ENCODE results near the gene PIK3CD. TPM values are rescaled to one million over a fixed set of nuclear protein-coding genes. Genes with fewer than 3 reads are reported as not detected.

The PIK3CD gene
- polyA plus RNA-seq, 1 of the 3 experiments (the other 2 are of a cell fraction) = 6.0 TPM

GRCh38 chr1:9731051-9731537, 79.6 kb downstream of the PIK3CD start:
- no peak for TF ChIP-seq PBX3 (IDR thresholded peaks at IDR 0.05)
- TF ChIP-seq EP300 (IDR thresholded peaks at IDR 0.05; ENCODE audit: borderline replicate concordance in 1 of 2, low read depth in 1 of 2, low read length in 1 of 2) = no peak
- TF ChIP-seq TCF12 (IDR thresholded peaks at IDR 0.05) = no peak
- TF ChIP-seq RXRA (IDR thresholded peaks at IDR 0.05; ENCODE audit: borderline replicate concordance, low read depth) = no peak
- no peak for TF ChIP-seq MAX (IDR thresholded peaks at IDR 0.05; ENCODE audit: low read depth)
- no peak for TF ChIP-seq FOXJ3 (CRISPR knock-in tag; IDR thresholded peaks at IDR 0.05)
- no peak for TF ChIP-seq GABPA (IDR thresholded peaks at IDR 0.05; ENCODE audit: low read depth)
- Histone ChIP-seq H3K9ac (no peak overlapping the region), H3K4me1 (ENCODE audit: control insufficient read depth in 1 of 2, insufficient read depth in 2 of 2, low read depth in 1 of 2, low read length in 1 of 2) (no peaks in the 10 kb centered on the region), H3F3A (replicated peaks; ENCODE audit: insufficient read depth) (no peaks in the 10 kb centered on the region), H3K79me2 (ENCODE audit: insufficient read depth) (no peaks in the 10 kb centered on the region), H3K36me3 (replicated peaks in 1 of 2; ENCODE audit: control insufficient read depth in 1 of 2, insufficient read depth in 2 of 2, low read length in 1 of 2) (peaks cover 0 to 76% of the 10 kb centered on the region in 2 experiments), H3K27me3 (ENCODE audit: insufficient read depth) (no peaks in the 10 kb centered on the region), H2AFZ (ENCODE audit: low read depth) (no peak overlapping the region), H3K27ac (ENCODE audit: low read depth in 2 of 2, low read length in 1 of 2) (no peak overlapping the region), H4K20me1 (ENCODE audit: insufficient read depth) (no peaks in the 10 kb centered on the region), H3K4me3 (ENCODE audit: low read depth in 2 of 2, low read length in 1 of 2) (no peak overlapping the region), H3K9me2 (no peaks in the 10 kb centered on the region), H3K4me2 (no peak overlapping the region), H3K9me3 (no peaks in the 10 kb centered on the region)
- POLR2A ChIA-PET = no interaction called here
- 93% methylated on average over 21 of the region's 31 CpGs for WGBS (ENCODE audit: low lambda C conversion rate)
- no peak for DNase-seq
- CTCF ChIA-PET = interaction anchor here (1.0 to 1.2 kb wide), 2 partner anchors 11 to 54 kb away, joined by 3 read pairs; no protein-coding TSS in a partner anchor

DNA sequence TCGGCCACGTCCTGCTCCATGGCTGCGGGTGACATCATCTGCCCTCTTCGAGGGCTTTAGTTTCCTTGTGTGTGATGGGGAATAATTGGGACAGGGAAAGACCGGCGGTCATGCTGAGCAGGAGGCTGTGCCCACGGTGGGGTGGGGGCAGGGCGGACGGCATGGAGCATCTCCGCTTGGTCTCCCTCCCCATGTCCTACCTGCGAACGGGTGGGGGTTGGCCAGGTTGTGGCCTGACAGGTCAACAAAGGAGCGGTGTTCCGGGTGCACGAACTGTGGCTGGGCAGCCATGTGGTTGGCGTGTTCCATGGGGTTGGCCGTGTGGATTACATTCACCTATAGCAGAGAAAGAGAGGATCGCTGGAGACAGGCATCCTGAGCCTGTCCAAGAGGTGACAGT, 80.0 kb downstream of the PIK3CD start:
- Histone ChIP-seq H3K9me3 (no peaks in the 10 kb centered on the region), H3K79me2 (ENCODE audit: insufficient read depth) (no peaks in the 10 kb centered on the region), H3K4me3 (ENCODE audit: low read depth in 2 of 2, low read length in 1 of 2) (no peak overlapping the region), H4K20me1 (ENCODE audit: insufficient read depth) (no peaks in the 10 kb centered on the region), H3K27ac (ENCODE audit: low read depth in 2 of 2, low read length in 1 of 2) (no peak overlapping the region), H3K9me2 (no peaks in the 10 kb centered on the region), H3K4me2 (no peak overlapping the region), H3F3A (replicated peaks; ENCODE audit: insufficient read depth) (no peaks in the 10 kb centered on the region), H3K27me3 (ENCODE audit: insufficient read depth) (no peaks in the 10 kb centered on the region), H3K9ac (no peak overlapping the region), H3K4me1 (ENCODE audit: control insufficient read depth in 1 of 2, insufficient read depth in 2 of 2, low read depth in 1 of 2, low read length in 1 of 2) (no peaks in the 10 kb centered on the region), H2AFZ (ENCODE audit: low read depth) (no peak overlapping the region), H3K36me3 (replicated peaks in 1 of 2; ENCODE audit: control insufficient read depth in 1 of 2, insufficient read depth in 2 of 2, low read length in 1 of 2) (peaks cover 0 to 80% of the 10 kb centered on the region in 2 experiments)
- no peak for DNase-seq
- no peak for TF ChIP-seq FOXJ3 (CRISPR knock-in tag; IDR thresholded peaks at IDR 0.05)
- CTCF ChIA-PET = interaction anchor here (1.0 to 2.6 kb wide), 3 partner anchors 12 to 137 kb away, joined by 3 to 7 read pairs (median 3); no protein-coding TSS in a partner anchor
- POLR2A ChIA-PET = no interaction called here
- WGBS (ENCODE audit: low lambda C conversion rate) = 94% methylated on average over 14 of the region's 18 CpGs

DNA sequence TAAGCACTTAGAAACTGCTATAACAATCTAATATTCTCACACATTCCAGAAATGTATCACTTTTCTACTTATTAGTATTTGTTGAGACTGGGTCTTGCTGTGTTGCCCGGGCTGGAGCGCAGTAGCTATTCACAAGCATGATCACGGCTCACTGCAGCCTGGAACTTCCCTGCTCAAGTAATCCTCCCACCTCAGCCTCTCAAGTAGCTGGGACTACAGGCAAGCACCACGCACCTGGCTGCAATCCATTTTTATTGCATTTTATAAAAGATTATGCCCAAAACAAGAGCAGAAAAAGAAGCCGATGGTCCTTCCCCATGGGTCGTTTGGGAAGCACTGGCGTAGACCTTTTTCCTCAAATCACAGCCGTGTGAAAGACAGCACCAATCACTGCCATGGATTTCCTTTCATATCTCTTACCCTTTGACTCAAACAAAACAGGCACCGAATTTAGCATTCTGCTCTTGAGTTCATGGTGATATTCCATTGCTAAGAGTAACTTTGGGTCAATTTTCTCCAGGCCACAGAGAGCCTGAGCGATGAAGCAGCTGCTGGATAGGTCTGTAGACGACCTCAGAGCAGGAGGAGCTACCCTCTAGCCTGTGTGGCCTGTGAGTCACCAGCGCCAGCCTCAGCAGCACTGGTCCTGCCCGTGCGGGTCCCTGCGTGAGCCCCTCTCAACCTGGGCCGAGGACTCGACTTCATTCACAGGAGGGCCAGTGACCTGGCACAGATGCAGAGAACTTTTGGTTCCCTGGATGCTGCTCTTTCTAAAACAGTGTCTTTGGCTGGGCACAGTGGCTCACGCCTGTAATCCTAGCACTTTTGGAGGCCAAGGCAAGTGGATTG, 80.8 kb downstream of the PIK3CD start:
- Histone ChIP-seq H3K4me2 (no peak overlapping the region), H3K27ac (ENCODE audit: low read depth in 2 of 2, low read length in 1 of 2) (no peak overlapping the region), H3K36me3 (replicated peaks in 1 of 2; ENCODE audit: control insufficient read depth in 1 of 2, insufficient read depth in 2 of 2, low read length in 1 of 2) (peaks cover 0 to 76% of the 10 kb centered on the region in 2 experiments), H3K9ac (no peak overlapping the region), H3K27me3 (ENCODE audit: insufficient read depth) (no peaks in the 10 kb centered on the region), H3K79me2 (ENCODE audit: insufficient read depth) (no peaks in the 10 kb centered on the region), H3K9me2 (no peaks in the 10 kb centered on the region), H3K9me3 (no peaks in the 10 kb centered on the region), H2AFZ (ENCODE audit: low read depth) (no peak overlapping the region), H3K4me1 (ENCODE audit: control insufficient read depth in 1 of 2, insufficient read depth in 2 of 2, low read depth in 1 of 2, low read length in 1 of 2) (no peaks in the 10 kb centered on the region), H4K20me1 (ENCODE audit: insufficient read depth) (no peaks in the 10 kb centered on the region), H3F3A (replicated peaks; ENCODE audit: insufficient read depth) (no peaks in the 10 kb centered on the region), H3K4me3 (ENCODE audit: low read depth in 2 of 2, low read length in 1 of 2) (no peak overlapping the region)
- 96% methylated on average over 11 of the region's 18 CpGs for WGBS (ENCODE audit: low lambda C conversion rate)
- DNase-seq = no peak
- ChIA-PET POLR2A (no interaction called here), CTCF (interaction anchor here (1.0 to 2.6 kb wide), 6 partner anchors 10 to 136 kb away, joined by 3 to 7 read pairs (median 4); no protein-coding TSS in a partner anchor)
- TF ChIP-seq GABPA (IDR thresholded peaks at IDR 0.05; ENCODE audit: low read depth) (no peak), RXRA (IDR thresholded peaks at IDR 0.05; ENCODE audit: borderline replicate concordance, low read depth) (no peak), PBX3 (IDR thresholded peaks at IDR 0.05) (no peak), CHD2 (IDR thresholded peaks at IDR 0.05; ENCODE audit: low read length, partially characterized antibody) (no peak), SMC3 (IDR thresholded peaks at IDR 0.05; ENCODE audit: low read depth, low read length) (no peak), POLR2AphosphoS5 (IDR thresholded peaks at IDR 0.05; ENCODE audit: low read depth, low read length) (no peak), RFX5 (IDR thresholded peaks at IDR 0.05; ENCODE audit: low read length) (no peak), EZH2phosphoT487 (IDR thresholded peaks at IDR 0.05; ENCODE audit: borderline replicate concordance, low read depth) (no peak), MEF2A (IDR thresholded peaks at IDR 0.05; ENCODE audit: borderline replicate concordance, low read depth) (no peak), ELF1 (IDR thresholded peaks at IDR 0.05) (no peak), GATA2 (CRISPR knock-in tag; IDR thresholded peaks at IDR 0.05) (no peak)
- TF ChIP-seq, protein P1, sequence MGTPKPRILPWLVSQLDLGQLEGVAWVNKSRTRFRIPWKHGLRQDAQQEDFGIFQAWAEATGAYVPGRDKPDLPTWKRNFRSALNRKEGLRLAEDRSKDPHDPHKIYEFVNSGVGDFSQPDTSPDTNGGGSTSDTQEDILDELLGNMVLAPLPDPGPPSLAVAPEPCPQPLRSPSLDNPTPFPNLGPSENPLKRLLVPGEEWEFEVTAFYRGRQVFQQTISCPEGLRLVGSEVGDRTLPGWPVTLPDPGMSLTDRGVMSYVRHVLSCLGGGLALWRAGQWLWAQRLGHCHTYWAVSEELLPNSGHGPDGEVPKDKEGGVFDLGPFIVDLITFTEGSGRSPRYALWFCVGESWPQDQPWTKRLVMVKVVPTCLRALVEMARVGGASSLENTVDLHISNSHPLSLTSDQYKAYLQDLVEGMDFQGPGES (IDR thresholded peaks at IDR 0.05; ENCODE audit: low read depth, low read length) = no peak

Data from SK-N-SH (cell line).